ENCODE measurements around the gene ZFYVE1.
A peak's percentile ranks its signal among the peaks of the same experiment; 100 is the strongest.
"Not testable (repeated sequence)": the region's sequence is repeated elsewhere in the genome, so short reads cannot be mapped to it uniquely, and the experiment has no call there.

The ZFYVE1 gene

DNA sequence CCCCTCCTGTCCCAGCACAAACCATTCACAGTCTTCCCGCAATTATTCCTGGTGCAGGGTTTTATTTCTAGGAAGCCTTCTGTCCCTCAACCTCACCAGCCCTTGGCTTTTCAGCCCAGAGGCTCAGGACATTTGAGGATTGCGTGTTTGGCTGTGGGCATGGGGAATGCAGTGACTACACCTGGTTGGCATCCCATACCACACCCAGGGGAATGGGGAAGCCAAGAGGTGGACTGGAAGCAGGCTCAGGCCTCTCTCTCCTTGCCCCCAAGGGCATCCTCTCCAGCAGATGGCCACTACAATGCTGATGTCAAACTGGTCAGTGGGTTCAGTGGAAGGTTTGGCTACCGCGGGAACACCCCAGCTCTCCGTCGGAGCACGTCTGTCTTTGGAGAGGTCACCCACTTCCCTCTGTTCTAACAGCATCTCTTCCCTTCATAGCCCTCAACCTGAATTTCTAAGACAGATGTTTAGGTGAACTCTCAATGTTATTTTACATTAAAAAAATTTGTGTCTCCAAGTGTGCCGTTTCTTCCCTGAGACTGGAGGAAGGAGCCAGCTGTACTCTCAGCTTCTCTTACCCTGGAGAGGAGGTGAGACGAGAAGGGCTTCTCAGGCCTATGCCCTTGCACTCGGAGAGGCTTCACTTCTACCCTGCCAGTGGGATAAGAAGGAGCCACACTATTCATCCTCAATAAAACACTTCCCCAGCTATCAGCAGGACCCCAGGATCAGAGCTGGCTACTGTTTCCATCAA is 65.1 kb downstream of the ZFYVE1 start:
- DNase-seq, result no peak
- intact Hi-C loops (cut with DNase I), result no loop called here

DNA sequence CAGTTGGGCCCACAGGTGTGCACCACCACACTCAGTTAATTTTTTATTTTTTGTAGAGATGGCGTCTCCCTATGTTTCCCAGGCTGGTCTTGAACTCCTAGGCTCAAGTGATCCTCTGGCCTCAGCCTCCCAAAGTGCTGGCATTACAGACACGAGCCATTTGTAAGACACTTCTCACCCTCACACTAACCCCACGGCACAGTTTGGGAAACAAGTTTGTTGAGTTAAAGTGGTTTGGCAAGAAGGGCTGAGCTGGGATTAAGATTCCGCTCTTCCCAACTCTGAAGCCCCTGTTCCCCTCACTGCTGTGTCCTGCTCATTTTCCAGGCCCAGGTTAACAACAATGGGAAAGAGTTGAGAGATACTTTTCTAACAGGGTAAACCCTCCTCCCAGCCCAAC is 65.9 kb downstream of the ZFYVE1 start:
- DNase-seq; intact Hi-C loops (cut with DNase I): not testable (repeated sequence)

DNA sequence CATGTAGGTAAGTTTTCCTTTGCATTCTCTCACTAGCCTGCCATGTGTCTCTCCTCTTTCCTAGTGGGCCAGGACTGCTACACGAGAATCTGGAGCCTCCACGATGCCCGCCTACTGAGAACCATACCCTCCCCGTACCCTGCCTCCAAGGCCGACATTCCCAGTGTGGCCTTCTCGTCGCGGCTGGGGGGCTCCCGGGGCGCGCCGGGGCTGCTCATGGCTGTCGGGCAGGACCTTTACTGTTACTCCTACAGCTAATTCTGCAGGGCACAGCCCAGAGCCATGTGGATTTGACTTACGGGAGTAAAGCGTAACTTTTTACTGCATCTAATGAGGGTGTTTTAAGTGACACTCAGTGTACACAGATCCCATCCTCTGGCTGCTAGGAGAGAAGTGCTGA is 68.4 kb downstream of the ZFYVE1 start:
- peak in 1 of 10 donors; percentile 19 for DNase-seq
- intact Hi-C loops (cut with DNase I), result no loop called here

DNA sequence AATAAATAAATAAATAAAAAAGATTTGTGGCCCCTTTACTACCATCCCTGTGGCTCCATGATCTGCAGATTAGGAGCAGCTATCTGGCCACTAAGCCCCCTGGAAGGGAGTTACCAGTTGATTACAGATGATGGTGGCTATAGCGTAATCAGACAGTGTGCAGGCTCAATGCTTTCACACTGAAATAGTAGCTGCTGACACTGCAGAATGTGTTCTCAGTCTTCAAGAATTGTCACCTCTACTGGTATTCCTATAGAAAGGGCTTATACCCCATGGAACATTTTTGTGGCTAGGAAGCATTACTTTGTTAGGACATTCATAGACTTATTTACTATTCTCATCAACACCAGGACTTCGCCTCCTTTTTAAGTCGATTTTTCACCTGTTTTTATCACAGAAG is 69.7 kb downstream of the ZFYVE1 start:
- intact Hi-C loops (cut with DNase I), result no loop called here
- DNase-seq, result peak in 1 of 10 donors; percentile 10

DNA sequence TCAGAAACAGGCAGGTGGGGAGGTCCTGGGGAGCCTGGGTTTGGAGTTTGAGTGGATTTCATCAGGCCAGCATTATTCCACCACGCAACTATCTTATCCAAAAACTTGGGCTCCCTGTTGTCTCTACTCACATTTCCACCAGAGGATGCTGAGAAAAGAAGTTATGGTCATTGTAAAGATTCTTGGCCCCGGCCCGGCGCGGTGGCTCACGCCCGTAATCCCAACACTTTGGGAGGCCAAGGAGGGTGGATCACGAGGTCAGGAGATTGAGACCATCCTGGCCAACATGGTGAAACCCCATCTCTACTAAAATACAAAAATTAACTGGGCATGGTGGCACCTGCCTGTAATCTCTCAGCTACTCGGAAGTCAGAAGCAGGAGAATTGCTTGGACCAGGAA is 70.2 kb downstream of the ZFYVE1 start:
- intact Hi-C loops (cut with DNase I), result not testable (repeated sequence)
- peak in 2 of 10 donors; percentile 22 to 24 for DNase-seq

DNA sequence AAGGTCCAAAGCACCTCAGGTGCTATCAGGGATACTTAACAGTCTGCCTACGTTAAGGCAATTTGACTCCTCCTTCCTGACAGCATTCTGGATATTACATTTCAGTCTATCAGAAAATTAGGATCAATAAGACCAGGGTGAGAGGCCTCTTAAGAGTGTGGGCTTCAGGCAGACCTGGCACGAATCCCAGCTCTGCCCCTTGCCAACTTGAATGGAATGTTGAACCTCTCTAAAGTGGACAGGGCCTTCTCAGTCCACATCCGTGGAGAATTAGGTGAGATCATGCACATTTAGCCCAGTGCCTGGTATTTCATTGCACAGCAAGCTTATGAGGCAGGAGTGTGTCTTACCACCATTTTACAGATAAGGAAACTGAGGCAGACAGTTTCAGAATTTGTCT is 74.7 kb downstream of the ZFYVE1 start:
- DNase-seq, result no peak
- intact Hi-C loops (cut with DNase I), result no loop called here

DNA sequence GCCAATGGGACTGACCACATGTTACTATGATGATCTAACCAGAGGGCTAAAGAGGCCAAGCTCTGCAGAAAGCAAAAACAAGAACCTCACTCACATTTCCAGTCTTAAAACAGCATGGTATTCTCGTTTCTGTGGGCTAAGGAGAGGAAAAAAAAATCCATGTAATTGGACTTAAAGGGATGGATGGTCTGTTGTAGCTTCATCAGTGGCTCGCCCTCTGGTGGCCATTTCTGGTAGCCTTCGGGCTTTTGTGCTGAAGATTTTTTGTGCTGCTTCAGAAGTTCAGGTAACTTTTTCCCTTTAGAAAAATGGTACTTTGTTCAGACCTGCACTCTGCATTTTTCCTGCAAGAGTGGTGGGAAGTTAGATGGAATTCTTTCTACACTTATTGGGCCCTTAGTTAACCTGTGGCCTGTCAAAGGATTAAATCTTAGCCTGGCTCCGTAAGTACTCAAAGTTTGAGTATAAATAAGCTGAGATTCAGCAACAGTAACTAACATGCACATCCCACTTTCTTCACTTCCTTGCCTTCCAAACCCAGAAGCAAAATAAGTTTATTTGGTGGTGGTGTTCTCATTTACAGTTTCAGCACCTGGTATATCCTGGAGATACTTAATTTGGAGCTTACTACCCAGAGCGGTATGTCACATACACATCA is 78.3 kb downstream of the ZFYVE1 start:
- intact Hi-C loops (cut with DNase I), result loop anchor here (5.0 kb wide), 1 partner anchor 436 kb away; no protein-coding TSS in a partner anchor
- peak; percentile 44 to 94 (median 77) for DNase-seq

DNA sequence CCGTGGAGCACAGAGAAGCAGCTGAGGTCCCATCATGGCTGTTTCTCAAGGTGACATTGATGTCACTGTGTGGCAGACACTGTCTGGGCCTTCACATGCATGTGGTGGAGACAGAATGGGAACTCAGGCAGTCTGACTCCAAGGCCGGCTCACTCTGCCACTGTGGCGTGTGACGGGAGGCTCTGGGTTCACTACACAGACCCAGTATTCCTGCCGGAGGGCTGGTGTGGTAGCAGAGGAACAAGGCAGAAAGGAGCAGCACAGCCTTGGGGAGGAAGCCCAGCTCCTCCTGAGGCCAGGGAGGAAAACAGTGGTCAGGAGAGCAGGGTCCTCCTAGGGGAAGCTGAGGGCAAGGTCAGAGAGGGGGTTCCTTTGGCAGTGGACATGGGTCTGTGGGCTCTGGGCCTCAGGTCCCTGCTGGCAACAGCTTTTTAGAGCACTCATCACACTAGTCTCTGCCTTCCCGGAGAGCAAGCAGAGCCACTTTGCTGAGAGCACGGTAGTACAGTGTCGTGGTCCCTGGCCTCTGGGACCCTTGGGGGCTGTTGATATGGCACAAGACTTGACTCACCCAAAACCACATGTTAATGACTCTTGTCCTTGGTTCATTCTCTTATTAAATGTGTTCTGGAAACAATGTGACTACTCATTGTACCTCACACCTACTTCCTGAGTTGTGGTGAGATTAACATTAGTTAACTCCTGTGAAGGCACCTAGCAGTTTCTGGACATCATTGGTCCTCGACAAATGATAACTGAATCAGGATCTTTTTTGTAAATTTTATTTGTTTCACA is 79.3 kb downstream of the ZFYVE1 start:
- intact Hi-C loops (cut with DNase I), result loop anchor here (5.0 kb wide), 1 partner anchor 435 kb away; no protein-coding TSS in a partner anchor
- DNase-seq, result peak in 2 of 10 donors; percentile 64 to 68

DNA sequence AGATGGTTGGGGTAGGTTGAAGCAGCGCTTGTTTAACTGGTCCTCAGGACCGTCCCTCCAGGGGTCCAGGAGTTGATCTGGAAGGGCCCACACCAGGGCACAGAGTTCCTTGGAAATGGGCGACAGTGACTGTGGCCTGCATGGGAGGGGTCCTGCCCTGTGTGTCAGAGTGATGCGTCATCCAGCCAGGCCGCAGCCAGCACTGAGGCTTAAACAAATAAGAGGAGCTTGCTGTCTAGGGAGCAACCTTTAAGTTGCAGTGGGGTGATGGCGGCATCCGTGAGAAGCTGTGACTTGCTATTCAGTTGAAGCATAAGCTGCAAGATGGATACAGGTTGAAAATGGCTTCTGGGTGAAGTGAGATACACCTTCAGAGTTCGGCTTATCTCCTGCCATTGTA is 80.4 kb downstream of the ZFYVE1 start:
- intact Hi-C loops (cut with DNase I), result loop anchor here (5.0 kb wide), 1 partner anchor 434 kb away; no protein-coding TSS in a partner anchor
- peak in 2 of 10 donors; percentile 44 to 55 for DNase-seq

DNA sequence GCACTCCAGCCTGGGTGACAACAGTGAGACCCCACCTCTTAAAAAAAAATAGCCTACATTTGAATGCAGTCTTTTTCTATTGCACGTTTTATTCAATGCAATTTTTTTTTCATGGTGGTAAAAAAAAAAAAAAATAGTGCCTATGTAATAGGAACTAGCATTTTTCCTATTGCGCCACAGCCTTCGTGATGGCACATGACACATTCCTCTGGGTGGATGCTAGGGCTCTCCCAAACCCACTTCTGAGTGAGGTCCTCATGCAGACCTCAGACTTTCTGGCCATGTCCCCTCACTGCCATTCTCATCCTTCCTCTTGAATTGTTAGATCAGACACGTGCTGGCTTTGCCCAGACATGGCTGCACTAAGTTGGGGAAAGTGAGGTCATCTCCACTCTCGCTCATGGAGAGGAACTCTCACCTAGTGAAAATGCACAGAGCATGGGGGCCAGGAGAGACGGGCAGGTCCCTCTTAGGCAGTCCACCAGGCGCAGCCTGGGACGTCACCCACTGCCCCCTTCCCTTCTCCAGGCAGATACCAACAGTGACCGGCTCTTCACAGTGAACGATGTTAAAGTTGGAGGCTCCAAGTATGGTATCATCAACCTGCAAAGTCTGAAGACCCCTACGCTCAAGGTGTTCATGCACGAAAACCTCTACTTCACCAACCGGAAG is 81.4 kb downstream of the ZFYVE1 start:
- intact Hi-C loops (cut with DNase I), result loop anchor here (5.0 kb wide), 1 partner anchor 433 kb away; no protein-coding TSS in a partner anchor

DNA sequence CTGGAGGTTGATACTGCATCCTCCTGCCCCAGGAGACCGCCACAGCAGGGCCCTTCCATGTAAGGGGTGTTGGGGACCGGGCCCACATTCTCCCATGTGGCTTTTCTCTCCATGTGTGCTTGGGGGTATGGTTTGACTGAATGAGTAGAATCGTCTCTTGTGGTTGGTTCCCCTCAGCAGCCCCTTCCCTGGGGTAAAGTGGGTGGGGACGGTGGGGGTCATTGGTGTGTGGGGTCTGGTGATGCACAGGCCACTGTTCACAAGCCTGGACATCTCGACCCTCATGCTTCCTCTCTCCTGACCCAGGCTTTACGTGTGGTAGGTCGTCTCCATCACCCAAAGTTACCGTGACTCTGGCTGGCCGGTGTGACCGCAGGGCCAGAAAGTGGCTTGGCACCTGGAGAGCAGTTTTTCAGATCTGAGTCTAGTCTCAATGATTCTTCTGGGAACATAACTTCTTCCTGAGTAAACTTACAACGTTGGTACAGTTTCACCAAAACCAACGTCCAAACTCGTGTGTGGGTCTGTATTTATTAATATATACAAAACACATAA is 83.0 kb downstream of the ZFYVE1 start:
- intact Hi-C loops (cut with DNase I), result no loop called here
- peak in 1 of 10 donors; percentile 73 for DNase-seq

More for the DNA sequence above, 81.4 kb downstream of the ZFYVE1 start:
- peak in 2 of 10 donors; percentile 55 to 57 for DNase-seq

DNA sequence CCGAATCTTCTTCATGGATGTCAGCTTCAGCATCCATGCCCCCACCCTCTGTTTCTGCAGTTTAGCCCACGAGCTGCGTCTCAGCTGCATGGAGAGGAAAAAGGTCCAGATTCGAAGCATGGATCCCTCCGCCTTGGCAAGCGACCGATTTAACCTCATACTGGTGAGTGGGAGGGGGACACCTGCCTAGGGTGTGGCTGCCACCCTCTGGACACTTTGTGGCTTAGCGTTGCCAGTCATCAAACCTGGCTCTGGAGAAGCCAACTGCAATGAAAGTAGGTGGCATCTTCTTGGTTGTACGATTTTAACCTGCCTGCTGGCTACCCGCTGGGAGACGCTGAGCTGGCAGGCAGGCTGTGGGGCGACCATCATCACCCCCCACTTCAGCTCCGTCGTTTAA is 84.0 kb downstream of the ZFYVE1 start:
- DNase-seq, result peak in 1 of 10 donors; percentile 7
- intact Hi-C loops (cut with DNase I), result no loop called here

DNA sequence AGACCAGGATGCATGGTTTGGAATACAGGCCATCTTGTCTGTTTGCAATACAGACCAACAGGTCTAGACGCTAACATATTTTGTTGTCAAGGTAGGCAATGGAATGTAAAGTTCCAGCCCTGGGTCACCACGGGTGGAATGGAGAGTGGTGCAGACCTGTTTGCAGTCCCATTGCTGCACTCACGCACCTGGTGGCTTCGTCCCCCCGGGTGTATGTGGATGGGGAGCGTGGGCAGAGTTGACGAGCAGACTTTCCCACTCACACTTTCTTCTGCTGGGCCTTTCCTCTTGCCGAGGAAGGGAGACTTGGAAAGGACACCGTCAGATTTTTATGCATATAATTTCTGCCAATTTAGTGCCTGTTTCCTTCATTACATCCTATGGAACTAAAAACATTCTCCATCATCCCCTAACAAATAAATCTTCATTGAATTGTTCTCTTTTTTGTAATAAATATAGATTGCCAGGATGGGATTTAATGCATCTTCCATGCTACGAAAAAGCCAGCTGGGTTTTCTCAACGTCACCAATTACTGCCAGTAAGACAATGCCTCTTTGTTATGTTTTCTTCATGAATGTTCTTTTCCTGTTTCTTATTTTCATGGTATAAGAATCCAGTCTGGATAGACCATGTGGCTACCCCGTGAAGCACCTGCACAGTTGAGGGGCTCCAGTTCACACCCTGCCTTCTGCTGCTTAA is 85.5 kb downstream of the ZFYVE1 start:
- no peak for DNase-seq
- intact Hi-C loops (cut with DNase I), result no loop called here

DNA sequence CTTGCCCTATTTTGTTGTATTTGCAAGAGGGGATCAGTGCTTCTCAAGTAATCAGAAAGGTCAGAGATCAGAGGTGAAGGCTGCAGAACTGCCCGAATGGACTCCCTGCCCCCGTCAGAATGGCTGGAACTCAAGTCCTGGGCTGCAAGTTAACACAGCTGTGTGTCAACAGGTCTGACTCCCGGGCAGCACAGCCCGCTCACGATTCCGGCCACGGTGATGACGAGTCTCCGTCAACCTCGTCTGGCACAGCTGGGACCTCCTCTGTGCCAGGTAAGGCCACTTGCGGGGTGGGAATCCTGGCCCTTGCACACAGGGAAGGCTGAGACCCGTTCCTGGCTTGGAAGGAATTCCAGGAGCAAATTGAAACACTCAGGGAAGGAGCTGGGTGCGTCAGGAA is 87.3 kb downstream of the ZFYVE1 start:
- DNase-seq, result no peak
- intact Hi-C loops (cut with DNase I), result no loop called here

DNA sequence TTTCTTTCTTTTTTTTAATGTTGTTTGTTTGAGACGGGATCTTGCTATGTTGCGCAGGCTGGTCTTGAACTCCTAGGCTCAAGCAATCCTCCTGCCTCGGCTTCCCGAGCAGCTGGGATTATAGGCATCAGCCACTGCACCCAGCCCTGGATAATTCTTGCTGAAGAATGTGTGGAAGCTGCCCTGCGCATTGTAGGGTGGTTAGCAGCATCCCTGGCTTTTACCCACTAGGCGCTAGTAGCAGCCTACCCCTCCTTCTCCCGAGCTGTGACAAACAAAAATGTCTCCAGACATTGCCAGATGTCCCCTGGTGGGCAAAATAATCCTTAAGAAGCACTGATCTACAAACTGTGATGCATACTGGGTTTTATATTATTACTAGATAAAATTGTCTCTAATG is 94.0 kb downstream of the ZFYVE1 start:
- intact Hi-C loops (cut with DNase I), result no loop called here
- DNase-seq, result no peak

DNA sequence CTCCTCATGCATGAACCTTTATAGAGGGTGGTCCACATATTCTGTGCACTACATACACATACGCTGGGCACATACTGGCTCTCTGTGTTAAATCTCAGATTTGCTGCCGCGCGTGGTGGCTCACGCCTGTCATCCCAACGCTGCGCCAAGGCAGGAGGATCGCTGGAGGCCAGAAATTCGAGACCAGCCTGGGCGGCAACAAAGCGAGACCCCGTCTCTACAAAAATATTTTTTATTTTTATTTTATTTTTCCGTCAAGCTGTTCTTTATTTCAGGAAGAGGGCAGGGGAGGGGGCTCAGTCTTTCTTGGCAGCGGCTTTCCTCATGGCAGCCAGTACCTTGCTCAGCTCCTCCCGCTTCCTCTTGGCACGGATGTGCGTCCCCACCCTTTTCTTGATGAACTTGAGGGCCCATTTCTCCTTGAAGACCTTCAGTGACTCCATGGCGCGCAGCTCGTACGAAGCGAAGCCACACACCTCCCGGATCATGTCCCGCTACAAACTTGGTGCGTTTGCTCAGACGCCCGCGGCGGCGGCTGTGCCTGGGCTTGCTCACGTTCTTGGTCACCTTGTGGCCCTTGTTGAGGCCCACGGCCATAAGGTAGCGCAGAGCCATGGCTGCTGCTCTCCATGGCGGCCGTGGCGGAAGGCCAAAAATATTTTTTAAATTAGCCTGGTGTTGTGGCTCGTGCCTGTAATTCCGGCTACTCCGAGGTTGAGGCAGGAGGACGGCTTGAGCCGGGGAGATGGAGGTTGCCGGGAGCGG is 97.4 kb downstream of the ZFYVE1 start:
- intact Hi-C loops (cut with DNase I), result no loop called here
- DNase-seq, result peak in 1 of 10 donors; percentile 82

DNA sequence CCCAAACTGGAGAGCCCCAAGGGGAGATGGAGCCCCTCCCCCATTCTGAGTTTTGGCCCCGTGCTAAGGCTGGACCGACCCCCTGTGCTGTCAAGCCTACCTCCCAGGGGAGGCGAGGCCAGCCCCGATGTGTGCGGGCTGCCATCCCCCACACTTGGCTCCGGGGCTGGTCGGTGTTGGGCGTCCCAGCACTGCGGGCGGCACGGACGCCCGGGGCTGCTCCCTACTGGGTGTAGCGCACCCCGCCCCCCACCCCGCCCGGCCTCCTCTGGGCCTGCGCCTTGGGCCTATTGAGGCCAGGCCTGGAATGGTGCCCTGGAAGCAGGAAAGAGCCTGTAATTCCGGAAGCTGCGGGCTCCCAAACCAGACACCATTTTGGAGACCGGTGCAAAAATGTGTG is 98.0 kb downstream of the ZFYVE1 start:
- DNase-seq, result no peak
- intact Hi-C loops (cut with DNase I), result no loop called here

DNA sequence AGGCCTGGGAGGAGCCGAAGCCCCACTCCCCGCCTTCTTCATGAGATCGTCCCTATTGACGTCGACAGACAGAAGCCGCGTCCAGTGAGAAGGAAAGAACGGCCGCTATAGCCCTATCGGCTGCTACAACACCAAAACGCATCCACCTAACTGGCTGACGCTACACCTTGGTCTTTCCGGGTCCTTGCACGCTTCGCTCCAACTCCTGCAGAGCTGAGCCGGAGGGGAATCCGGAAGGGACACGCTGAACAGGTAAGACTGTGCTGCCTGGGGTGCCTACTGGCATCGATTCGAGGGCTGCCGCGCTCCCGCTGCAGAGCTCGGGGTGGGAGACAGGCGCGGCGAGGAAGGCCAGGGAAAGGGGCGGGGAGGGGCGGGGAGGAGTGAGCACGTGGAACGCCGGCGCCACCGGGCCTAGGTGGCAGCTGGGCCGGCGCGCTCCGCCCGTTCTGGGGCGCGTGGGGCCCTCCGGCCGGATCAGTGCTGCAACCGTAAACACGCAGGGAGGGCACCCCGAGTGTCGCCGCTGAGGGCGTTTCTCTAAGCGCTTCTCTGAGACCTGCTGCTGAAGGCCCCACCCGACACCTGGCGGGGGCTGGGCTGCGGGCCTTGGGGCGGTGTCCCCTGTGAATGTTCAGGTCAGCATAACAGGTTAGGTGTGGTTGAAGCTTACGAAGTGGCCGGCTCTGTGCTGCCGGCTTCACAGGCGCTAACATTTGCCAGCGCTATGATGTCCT is 100.4 kb downstream of the ZFYVE1 start, which contains the start of gene DCAF4:
DCAF4 (plus strand) TSS at position 173 of the 737 bp plus-strand sequence. CDS start 11,515 bp downstream, outside the sequence.
- intact Hi-C loops (cut with DNase I), result no loop called here
- peak; percentile 85 to 99 (median 94) for DNase-seq

All from posterior cingulate gyrus (tissue), 11 donors.